ENCODE data around the gene TRMO. TPM values are rescaled to one million over a fixed set of nuclear protein-coding genes. Genes with fewer than 3 reads are reported as not detected.

Gene TRMO, protein sequence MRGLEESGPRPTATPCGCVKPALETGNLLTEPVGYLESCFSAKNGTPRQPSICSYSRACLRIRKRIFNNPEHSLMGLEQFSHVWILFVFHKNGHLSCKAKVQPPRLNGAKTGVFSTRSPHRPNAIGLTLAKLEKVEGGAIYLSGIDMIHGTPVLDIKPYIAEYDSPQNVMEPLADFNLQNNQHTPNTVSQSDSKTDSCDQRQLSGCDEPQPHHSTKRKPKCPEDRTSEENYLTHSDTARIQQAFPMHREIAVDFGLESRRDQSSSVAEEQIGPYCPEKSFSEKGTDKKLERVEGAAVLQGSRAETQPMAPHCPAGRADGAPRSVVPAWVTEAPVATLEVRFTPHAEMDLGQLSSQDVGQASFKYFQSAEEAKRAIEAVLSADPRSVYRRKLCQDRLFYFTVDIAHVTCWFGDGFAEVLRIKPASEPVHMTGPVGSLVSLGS
- total RNA-seq (2022), result 10.0 and 10.3 TPM in 2 replicates
- percentile 81 among the genes with signal in this experiment for Bru-seq, nascent RNA
- BruChase-seq, experiment 1, labeled RNA remaining after a 6-hour chase, result percentile 68 among the genes with signal in this experiment
- percentile 70 among the genes with signal in this experiment for BruChase-seq, experiment 2, labeled RNA remaining after a 2-hour chase
- long read RNA-seq, transcript TRMO-203 (5 exons, 1,647 nt), result major isoform, 17 of 29 reads
- long read RNA-seq, partial matches to known transcripts, result 0 of 29 reads
- long read RNA-seq, other reads (novel, unspliced or antisense), result 12 of 29 reads

DNA sequence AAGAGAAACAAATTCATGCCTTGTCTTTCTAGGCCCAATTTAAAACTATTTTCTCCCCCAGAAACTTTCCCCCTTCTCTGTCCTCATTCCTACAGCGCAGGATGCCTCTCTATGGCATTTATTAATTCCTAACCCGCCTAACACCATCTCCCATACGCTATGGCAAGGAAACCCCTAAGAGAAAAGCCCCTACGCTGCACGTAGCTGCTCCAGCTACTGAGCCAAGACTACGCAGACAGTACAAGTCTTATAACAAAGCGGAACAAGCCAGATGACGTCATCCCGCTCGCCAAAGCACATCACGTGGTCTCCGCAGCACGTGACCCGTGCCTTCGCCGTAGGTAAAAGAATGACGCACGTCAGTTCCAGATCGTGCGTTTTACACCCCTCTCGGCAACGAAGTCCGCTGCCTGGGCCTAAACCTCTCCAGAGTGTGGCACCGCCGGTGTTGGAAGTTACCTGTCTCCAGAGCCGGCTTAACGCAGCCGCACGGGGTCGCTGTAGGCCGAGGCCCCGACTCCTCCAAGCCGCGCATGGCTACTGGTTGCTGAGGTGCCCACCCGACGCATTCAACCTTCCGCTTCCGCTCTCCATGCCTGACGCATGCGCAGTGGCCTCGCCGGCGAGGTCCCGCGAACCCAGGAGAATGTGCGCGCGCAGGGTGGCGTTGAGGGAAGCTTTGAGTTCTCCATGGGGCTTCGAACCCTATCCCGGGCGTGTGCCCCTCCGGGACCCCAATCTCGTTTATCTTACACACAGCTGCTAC, at the start of gene TRMO:
Gene TRMO, minus strand, starts transcription at position 542 of the 766 bp plus-strand sequence. Its CDS starts 7 bp downstream, at position 535.
- Mint-ChIP-seq H3K27me3 (ENCODE audit: insufficient read depth, unreplicated experiment) (peaks cover 25% of the 10 kb centered on the region), H3K27ac (ENCODE audit: low read depth, unreplicated experiment) (peak within 1 kb of the TSS; percentile 100), H3K9me3 (ENCODE audit: unreplicated experiment) (no peaks in the 10 kb centered on the region), H3K36me3 (ENCODE audit: insufficient read depth, unreplicated experiment) (peaks cover 17% of the 10 kb centered on the region), H3K4me1 (ENCODE audit: insufficient read depth, unreplicated experiment) (peaks cover 19% of the 10 kb centered on the region), H3K4me3 (ENCODE audit: unreplicated experiment) (peak within 1 kb of the TSS; percentile 87)
- intact Hi-C loops (cut with micrococcal nuclease), result loop anchor here (5.0 kb wide), 2 partner anchors 135 to 285 kb away; partner anchors contain the start of gene NANS
- DNase-seq (ENCODE audit: unreplicated experiment), result peak; percentile 97
- ChIA-PET POLR2A (interaction anchor here (0.6 to 5.8 kb wide), 33 partner anchors 9 to 333 kb away, joined by 3 to 91 read pairs (median 5); partner anchors contain the start of genes ANP32B, NANS, NCBP1 and TBC1D2), CTCF (interaction anchor here (0.6 to 5.4 kb wide), 23 partner anchors 12 to 1213 kb away, joined by 3 to 41 read pairs (median 4); partner anchors contain the start of gene NANS)
- BruUV-seq (replicated peaks), result TSS peak; percentile 95
- TF ChIP-seq, protein P1, sequence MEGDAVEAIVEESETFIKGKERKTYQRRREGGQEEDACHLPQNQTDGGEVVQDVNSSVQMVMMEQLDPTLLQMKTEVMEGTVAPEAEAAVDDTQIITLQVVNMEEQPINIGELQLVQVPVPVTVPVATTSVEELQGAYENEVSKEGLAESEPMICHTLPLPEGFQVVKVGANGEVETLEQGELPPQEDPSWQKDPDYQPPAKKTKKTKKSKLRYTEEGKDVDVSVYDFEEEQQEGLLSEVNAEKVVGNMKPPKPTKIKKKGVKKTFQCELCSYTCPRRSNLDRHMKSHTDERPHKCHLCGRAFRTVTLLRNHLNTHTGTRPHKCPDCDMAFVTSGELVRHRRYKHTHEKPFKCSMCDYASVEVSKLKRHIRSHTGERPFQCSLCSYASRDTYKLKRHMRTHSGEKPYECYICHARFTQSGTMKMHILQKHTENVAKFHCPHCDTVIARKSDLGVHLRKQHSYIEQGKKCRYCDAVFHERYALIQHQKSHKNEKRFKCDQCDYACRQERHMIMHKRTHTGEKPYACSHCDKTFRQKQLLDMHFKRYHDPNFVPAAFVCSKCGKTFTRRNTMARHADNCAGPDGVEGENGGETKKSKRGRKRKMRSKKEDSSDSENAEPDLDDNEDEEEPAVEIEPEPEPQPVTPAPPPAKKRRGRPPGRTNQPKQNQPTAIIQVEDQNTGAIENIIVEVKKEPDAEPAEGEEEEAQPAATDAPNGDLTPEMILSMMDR (IDR thresholded peaks at IDR 0.05; ENCODE audit: unreplicated experiment), result peak; percentile 36

DNA sequence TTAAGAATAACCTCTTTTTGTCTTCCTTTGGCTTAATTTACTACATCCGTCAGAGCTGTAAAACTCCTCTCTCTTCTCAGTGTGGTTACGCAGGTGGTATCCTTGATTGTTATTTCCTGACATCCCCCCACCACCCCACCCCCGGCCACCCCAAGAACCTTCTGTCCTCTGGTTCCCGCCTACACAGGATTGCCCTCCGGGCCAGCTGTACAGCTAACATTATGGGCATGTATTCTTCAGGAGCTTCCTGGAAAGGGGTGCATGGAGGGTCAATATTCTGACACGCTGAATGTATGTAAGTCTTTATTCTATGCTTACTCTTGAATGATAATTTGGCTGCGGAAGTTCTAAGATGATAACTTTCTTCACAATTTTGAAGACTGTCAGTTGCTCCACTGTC, 47.9 kb upstream of the TRMO start:
- Mint-ChIP-seq H3K4me3 (ENCODE audit: unreplicated experiment) (no peak overlapping the region), H3K36me3 (ENCODE audit: insufficient read depth, unreplicated experiment) (no peaks in the 10 kb centered on the region), H3K27me3 (ENCODE audit: insufficient read depth, unreplicated experiment) (peaks cover 23% of the 10 kb centered on the region), H3K9me3 (ENCODE audit: unreplicated experiment) (no peaks in the 10 kb centered on the region), H3K27ac (ENCODE audit: low read depth, unreplicated experiment) (no peak overlapping the region), H3K4me1 (ENCODE audit: insufficient read depth, unreplicated experiment) (no peaks in the 10 kb centered on the region)
- TF ChIP-seq, protein P1 (IDR thresholded peaks at IDR 0.05; ENCODE audit: unreplicated experiment), result no peak
- no peak for DNase-seq (ENCODE audit: unreplicated experiment)
- BruUV-seq (replicated peaks), result no TSS peak
- CTCF ChIA-PET, result interaction anchor here (1.0 to 1.7 kb wide), 2 partner anchors 8 to 12 kb away, joined by 3 to 10 read pairs; no protein-coding TSS in a partner anchor
- intact Hi-C loops (cut with micrococcal nuclease), result no loop called here
- POLR2A ChIA-PET, result no interaction called here

DNA sequence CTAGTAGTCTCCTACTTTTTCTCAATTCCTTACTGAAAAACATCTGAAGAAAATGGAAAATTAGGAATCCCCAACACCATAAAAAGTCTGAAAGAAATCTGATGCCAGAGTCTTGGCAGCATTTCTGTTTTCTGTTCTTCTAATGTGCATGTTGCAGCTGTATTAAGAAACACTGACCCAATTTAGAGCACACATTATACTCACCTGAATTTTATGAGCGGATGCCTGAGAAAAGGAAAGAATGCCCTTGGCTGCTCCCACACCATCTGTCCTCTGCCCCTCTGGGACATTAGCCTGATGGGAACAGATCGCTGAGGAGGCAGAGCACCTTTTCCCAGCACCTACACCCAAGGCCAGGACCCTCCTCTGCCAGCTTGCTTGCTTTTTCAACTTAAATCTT, 46.7 kb upstream of the TRMO start:
- CTCF ChIA-PET, result interaction anchor here (0.6 to 0.8 kb wide), 2 partner anchors 15 to 55 kb away, joined by 3 to 4 read pairs; no protein-coding TSS in a partner anchor
- H3K27me3 Mint-ChIP-seq (ENCODE audit: insufficient read depth, unreplicated experiment), result peaks cover 32% of the 10 kb centered on the region
- POLR2A ChIA-PET, result interaction anchor here (1.0 to 2.6 kb wide), 2 partner anchors 11 to 13 kb away, joined by 3 to 12 read pairs; partner anchors contain the start of gene ANP32B
- H3K27ac Mint-ChIP-seq (ENCODE audit: low read depth, unreplicated experiment), result no peak overlapping the region
- H3K4me3 Mint-ChIP-seq (ENCODE audit: unreplicated experiment), result no peak overlapping the region
- intact Hi-C loops (cut with micrococcal nuclease), result no loop called here
- no peaks in the 10 kb centered on the region for H3K36me3 Mint-ChIP-seq (ENCODE audit: insufficient read depth, unreplicated experiment)
- TF ChIP-seq, protein P1 (IDR thresholded peaks at IDR 0.05; ENCODE audit: unreplicated experiment), result no peak
- no peak for DNase-seq (ENCODE audit: unreplicated experiment)
- no TSS peak for BruUV-seq (replicated peaks)
- no peaks in the 10 kb centered on the region for H3K4me1 Mint-ChIP-seq (ENCODE audit: insufficient read depth, unreplicated experiment)
- no peaks in the 10 kb centered on the region for H3K9me3 Mint-ChIP-seq (ENCODE audit: unreplicated experiment)
